ENCODE results near the gene SYNPO2. TPM values are rescaled to one million over a fixed set of nuclear protein-coding genes. Genes with fewer than 3 reads are reported as not detected.
A peak's percentile ranks its signal among the peaks of the same experiment; 100 is the strongest.

SYNPO2 gene
- total and polyA plus RNA-seq, 2 donors (not counting 1 experiment from before 2014, with no cell fraction given) = 40.1 to 71.7 TPM

DNA sequence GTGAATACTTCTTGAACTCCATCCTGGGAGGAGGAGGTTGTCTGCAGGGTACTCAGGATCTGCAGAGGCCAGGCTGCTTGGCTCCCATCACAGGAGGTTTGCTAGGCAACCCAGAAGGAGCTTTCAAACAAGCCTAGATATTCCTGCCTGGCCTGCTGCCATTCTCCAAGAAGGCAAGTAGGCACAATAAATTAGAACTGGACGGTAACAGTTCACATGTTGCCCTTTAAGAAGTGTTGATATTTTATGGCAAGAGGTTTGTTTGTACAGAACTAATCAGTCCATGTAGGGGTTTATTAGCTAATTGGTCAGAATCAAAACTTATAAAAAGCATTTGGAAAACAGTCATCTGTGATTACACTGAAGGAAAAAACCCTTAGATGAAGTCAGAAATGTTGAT is 39.3 kb downstream of the SYNPO2 start:
- DNase-seq (ENCODE audit: low read depth in 2 of 2) = peak in 1 of 2 donors; percentile 38
- no peak for TF ChIP-seq EZH2 (IDR thresholded peaks at IDR 0.05; ENCODE audit: low read length, missing control alignments)
- TF ChIP-seq, protein P1, sequence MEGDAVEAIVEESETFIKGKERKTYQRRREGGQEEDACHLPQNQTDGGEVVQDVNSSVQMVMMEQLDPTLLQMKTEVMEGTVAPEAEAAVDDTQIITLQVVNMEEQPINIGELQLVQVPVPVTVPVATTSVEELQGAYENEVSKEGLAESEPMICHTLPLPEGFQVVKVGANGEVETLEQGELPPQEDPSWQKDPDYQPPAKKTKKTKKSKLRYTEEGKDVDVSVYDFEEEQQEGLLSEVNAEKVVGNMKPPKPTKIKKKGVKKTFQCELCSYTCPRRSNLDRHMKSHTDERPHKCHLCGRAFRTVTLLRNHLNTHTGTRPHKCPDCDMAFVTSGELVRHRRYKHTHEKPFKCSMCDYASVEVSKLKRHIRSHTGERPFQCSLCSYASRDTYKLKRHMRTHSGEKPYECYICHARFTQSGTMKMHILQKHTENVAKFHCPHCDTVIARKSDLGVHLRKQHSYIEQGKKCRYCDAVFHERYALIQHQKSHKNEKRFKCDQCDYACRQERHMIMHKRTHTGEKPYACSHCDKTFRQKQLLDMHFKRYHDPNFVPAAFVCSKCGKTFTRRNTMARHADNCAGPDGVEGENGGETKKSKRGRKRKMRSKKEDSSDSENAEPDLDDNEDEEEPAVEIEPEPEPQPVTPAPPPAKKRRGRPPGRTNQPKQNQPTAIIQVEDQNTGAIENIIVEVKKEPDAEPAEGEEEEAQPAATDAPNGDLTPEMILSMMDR (conservative IDR thresholded peaks at IDR 0.05 in 1 of 2, IDR thresholded peaks at IDR 0.05 in 1 of 2; ENCODE audit: low read depth in 1 of 2, low read length in 2 of 2) = no peak
- Histone ChIP-seq H3K4me3 (replicated peaks in 1 of 4; ENCODE audit: control extremely low read depth in 1 of 4, insufficient read depth in 1 of 4, low read depth in 3 of 4, low read length in 4 of 4) (no peak overlapping the region), H3K9ac (ENCODE audit: insufficient read depth, low read length) (no peak overlapping the region), H3K79me2 (ENCODE audit: control insufficient read depth, insufficient read depth, low read length) (no peaks in the 10 kb centered on the region), H4K20me1 (ENCODE audit: control insufficient read depth, extremely low read depth, insufficient read depth, low read length) (no peaks in the 10 kb centered on the region), H3K36me3 (ENCODE audit: control insufficient read depth, insufficient read depth, low read length) (no peaks in the 10 kb centered on the region), H3K4me1 (ENCODE audit: control insufficient read depth, extremely low read depth, insufficient read depth, low read length) (no peaks in the 10 kb centered on the region), H3K9me3 (ENCODE audit: control insufficient read depth, insufficient read depth, low read depth, low read length) (no peaks in the 10 kb centered on the region), H3K27me3 (ENCODE audit: control insufficient read depth, insufficient read depth, low read length) (no peaks in the 10 kb centered on the region), H3K27ac (ENCODE audit: insufficient read depth, low read length) (no peak overlapping the region), H3K4me2 (ENCODE audit: extremely low read depth, insufficient read depth, low read length) (no peak overlapping the region), H2AFZ (ENCODE audit: low read length) (no peak overlapping the region)

DNA sequence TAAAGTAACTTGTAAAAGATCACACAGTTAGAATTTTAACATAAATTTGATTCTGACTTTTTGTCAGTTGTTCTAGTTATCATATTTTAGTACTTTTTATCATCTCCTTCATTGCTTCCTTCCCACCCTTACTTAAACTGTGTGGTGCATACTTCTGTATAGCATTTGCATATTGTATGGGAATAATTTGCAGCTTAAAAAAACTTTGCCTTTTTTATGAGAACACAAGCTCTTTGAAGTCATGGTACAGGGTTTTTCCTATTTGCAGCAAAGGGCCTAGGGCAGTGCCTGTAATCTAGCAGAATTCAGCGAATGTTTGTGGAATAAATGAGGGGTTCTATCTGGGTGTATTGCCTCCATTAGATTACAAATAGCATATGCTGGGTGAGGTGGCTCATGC is 41.6 kb downstream of the SYNPO2 start:
- no peak for TF ChIP-seq EZH2 (IDR thresholded peaks at IDR 0.05; ENCODE audit: low read length, missing control alignments)
- TF ChIP-seq, protein P1 (conservative IDR thresholded peaks at IDR 0.05 in 1 of 2, IDR thresholded peaks at IDR 0.05 in 1 of 2; ENCODE audit: low read depth in 1 of 2, low read length in 2 of 2) = no peak
- DNase-seq (ENCODE audit: low read depth in 2 of 2) = no peak

DNA sequence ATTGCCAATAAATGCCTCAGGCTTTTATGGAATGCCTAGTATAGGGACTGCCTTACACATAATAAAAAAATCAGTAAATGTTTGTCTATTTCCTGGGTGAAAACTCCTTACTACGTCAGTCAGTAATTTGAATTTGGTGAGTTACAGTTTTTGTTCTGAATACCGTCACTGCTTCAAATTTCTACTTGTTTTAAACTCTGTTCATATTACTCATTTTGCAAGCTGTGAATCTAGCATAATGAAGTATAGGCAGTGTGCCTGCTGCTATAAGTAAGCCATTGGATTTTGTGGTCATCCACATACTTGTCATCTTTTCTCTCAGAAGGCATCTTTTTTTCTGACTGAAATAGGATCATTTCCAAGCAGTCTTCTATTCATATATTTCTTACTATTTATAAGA is 43.1 kb downstream of the SYNPO2 start:
- no peak overlapping the region for H2AFZ ChIP-seq (ENCODE audit: low read length)
- H3K4me1 ChIP-seq (ENCODE audit: control insufficient read depth, extremely low read depth, insufficient read depth, low read length) = no peaks in the 10 kb centered on the region
- no peaks in the 10 kb centered on the region for H3K27me3 ChIP-seq (ENCODE audit: control insufficient read depth, insufficient read depth, low read length)
- no peaks in the 10 kb centered on the region for H3K79me2 ChIP-seq (ENCODE audit: control insufficient read depth, insufficient read depth, low read length)
- H3K9me3 ChIP-seq (ENCODE audit: control insufficient read depth, insufficient read depth, low read depth, low read length) = no peaks in the 10 kb centered on the region
- no peak for TF ChIP-seq EZH2 (IDR thresholded peaks at IDR 0.05; ENCODE audit: low read length, missing control alignments)
- TF ChIP-seq, protein P1 (conservative IDR thresholded peaks at IDR 0.05 in 1 of 2, IDR thresholded peaks at IDR 0.05 in 1 of 2; ENCODE audit: low read depth in 1 of 2, low read length in 2 of 2) = no peak
- DNase-seq (ENCODE audit: low read depth in 2 of 2) = peak in 1 of 2 donors; percentile 56
- H3K4me3 ChIP-seq (replicated peaks in 1 of 4; ENCODE audit: control extremely low read depth in 1 of 4, insufficient read depth in 1 of 4, low read depth in 3 of 4, low read length in 4 of 4) = no peak overlapping the region
- no peaks in the 10 kb centered on the region for H4K20me1 ChIP-seq (ENCODE audit: control insufficient read depth, extremely low read depth, insufficient read depth, low read length)
- no peak overlapping the region for H3K9ac ChIP-seq (ENCODE audit: insufficient read depth, low read length)
- H3K27ac ChIP-seq (ENCODE audit: insufficient read depth, low read length) = no peak overlapping the region
- no peak overlapping the region for H3K4me2 ChIP-seq (ENCODE audit: extremely low read depth, insufficient read depth, low read length)
- no peaks in the 10 kb centered on the region for H3K36me3 ChIP-seq (ENCODE audit: control insufficient read depth, insufficient read depth, low read length)

More for the DNA sequence above, 41.6 kb downstream of the SYNPO2 start:
- Histone ChIP-seq H3K27me3 (ENCODE audit: control insufficient read depth, insufficient read depth, low read length) (no peaks in the 10 kb centered on the region), H3K36me3 (ENCODE audit: control insufficient read depth, insufficient read depth, low read length) (no peaks in the 10 kb centered on the region), H3K4me1 (ENCODE audit: control insufficient read depth, extremely low read depth, insufficient read depth, low read length) (no peaks in the 10 kb centered on the region), H3K79me2 (ENCODE audit: control insufficient read depth, insufficient read depth, low read length) (no peaks in the 10 kb centered on the region), H3K4me3 (replicated peaks in 1 of 4; ENCODE audit: control extremely low read depth in 1 of 4, insufficient read depth in 1 of 4, low read depth in 3 of 4, low read length in 4 of 4) (no peak overlapping the region), H3K4me2 (ENCODE audit: extremely low read depth, insufficient read depth, low read length) (no peak overlapping the region), H3K9ac (ENCODE audit: insufficient read depth, low read length) (no peak overlapping the region), H3K27ac (ENCODE audit: insufficient read depth, low read length) (no peak overlapping the region), H4K20me1 (ENCODE audit: control insufficient read depth, extremely low read depth, insufficient read depth, low read length) (no peaks in the 10 kb centered on the region), H2AFZ (ENCODE audit: low read length) (no peak overlapping the region), H3K9me3 (ENCODE audit: control insufficient read depth, insufficient read depth, low read depth, low read length) (no peaks in the 10 kb centered on the region)

All from fibroblast of lung (primary cell).